ENCODE measurements around the gene DENR.

DENR gene

DNA sequence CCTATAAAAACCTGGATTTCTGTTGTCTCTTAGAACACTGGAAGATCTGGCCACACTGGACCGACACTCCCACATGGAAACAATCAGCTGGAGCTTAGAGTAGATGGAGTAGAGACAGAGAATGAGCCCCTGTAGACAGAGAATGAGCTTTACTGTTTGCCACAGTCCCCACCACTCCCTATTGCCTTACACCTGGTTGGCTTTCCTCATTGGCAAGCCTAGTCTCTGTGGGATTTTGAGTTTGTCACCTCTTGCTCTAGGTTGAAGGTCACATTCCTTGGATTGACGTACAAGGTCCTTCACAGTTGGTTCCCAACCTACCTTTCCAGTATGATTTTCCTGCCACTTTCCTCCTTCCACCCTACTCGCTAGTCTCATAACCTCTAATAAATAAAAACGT, 20.0 kb upstream of the DENR start:
- Histone ChIP-seq H3K4me2 (ENCODE audit: low read length) (no peak overlapping the region), H3K4me1 (peaks cover 31% of the 10 kb centered on the region), H2AFZ (peak overlapping the region; percentile 25), H3K4me3 (ENCODE audit: low read depth, low read length) (no peak overlapping the region), H3K9me3 (ENCODE audit: control insufficient read depth, low read length) (no peaks in the 10 kb centered on the region), H3K27ac (peak overlapping the region; percentile 99), H3K27me3 (ENCODE audit: control insufficient read depth, insufficient read depth, low read length) (no peaks in the 10 kb centered on the region), H3K79me2 (peaks cover 14% of the 10 kb centered on the region), H3K9ac (no peak overlapping the region), H3K36me3 (ENCODE audit: control insufficient read depth, insufficient read depth, low read length) (no peaks in the 10 kb centered on the region)
- TF ChIP-seq, protein P1, sequence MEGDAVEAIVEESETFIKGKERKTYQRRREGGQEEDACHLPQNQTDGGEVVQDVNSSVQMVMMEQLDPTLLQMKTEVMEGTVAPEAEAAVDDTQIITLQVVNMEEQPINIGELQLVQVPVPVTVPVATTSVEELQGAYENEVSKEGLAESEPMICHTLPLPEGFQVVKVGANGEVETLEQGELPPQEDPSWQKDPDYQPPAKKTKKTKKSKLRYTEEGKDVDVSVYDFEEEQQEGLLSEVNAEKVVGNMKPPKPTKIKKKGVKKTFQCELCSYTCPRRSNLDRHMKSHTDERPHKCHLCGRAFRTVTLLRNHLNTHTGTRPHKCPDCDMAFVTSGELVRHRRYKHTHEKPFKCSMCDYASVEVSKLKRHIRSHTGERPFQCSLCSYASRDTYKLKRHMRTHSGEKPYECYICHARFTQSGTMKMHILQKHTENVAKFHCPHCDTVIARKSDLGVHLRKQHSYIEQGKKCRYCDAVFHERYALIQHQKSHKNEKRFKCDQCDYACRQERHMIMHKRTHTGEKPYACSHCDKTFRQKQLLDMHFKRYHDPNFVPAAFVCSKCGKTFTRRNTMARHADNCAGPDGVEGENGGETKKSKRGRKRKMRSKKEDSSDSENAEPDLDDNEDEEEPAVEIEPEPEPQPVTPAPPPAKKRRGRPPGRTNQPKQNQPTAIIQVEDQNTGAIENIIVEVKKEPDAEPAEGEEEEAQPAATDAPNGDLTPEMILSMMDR (IDR thresholded peaks at IDR 0.05): no peak

DNA sequence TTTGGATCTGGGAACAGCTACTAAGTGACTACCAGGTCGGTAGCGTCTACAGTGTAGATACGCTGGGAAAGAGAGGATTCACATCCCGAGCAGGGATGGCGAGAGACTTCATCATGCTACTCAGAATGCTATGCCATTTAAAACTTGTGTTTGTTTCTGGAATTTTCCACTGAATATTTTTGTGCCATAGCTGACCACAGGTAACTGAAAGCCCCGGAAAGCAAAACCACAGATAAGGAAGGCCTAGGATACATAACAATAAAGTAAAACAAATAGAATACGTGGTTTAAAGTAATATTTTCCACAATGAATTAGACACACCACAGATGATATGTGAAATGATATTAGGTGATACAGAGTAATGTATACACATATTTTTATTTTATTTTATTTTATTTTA, 14.1 kb upstream of the DENR start:
- Histone ChIP-seq H3K9me3 (ENCODE audit: control insufficient read depth, low read length) (no peaks in the 10 kb centered on the region), H3K27ac (no peak overlapping the region), H3K79me2 (no peaks in the 10 kb centered on the region), H3K27me3 (ENCODE audit: control insufficient read depth, insufficient read depth, low read length) (no peaks in the 10 kb centered on the region), H3K4me2 (ENCODE audit: low read length) (no peak overlapping the region), H2AFZ (no peak overlapping the region), H3K4me1 (peaks cover 6% of the 10 kb centered on the region), H3K36me3 (ENCODE audit: control insufficient read depth, insufficient read depth, low read length) (no peaks in the 10 kb centered on the region), H3K4me3 (ENCODE audit: low read depth, low read length) (no peak overlapping the region), H3K9ac (no peak overlapping the region)
- TF ChIP-seq, protein P1 (IDR thresholded peaks at IDR 0.05): no peak

GRCh38 chr12:122740351-122740750, 12.3 kb upstream of the DENR start:
- Histone ChIP-seq H3K36me3 (ENCODE audit: control insufficient read depth, insufficient read depth, low read length) (no peaks in the 10 kb centered on the region), H2AFZ (no peak overlapping the region), H3K4me1 (no peaks in the 10 kb centered on the region), H3K9me3 (ENCODE audit: control insufficient read depth, low read length) (no peaks in the 10 kb centered on the region), H3K27ac (no peak overlapping the region), H3K4me3 (ENCODE audit: low read depth, low read length) (no peak overlapping the region), H3K79me2 (no peaks in the 10 kb centered on the region), H3K9ac (no peak overlapping the region), H3K4me2 (ENCODE audit: low read length) (no peak overlapping the region), H3K27me3 (ENCODE audit: control insufficient read depth, insufficient read depth, low read length) (no peaks in the 10 kb centered on the region)
- TF ChIP-seq, protein P1 (IDR thresholded peaks at IDR 0.05): no peak

DNA sequence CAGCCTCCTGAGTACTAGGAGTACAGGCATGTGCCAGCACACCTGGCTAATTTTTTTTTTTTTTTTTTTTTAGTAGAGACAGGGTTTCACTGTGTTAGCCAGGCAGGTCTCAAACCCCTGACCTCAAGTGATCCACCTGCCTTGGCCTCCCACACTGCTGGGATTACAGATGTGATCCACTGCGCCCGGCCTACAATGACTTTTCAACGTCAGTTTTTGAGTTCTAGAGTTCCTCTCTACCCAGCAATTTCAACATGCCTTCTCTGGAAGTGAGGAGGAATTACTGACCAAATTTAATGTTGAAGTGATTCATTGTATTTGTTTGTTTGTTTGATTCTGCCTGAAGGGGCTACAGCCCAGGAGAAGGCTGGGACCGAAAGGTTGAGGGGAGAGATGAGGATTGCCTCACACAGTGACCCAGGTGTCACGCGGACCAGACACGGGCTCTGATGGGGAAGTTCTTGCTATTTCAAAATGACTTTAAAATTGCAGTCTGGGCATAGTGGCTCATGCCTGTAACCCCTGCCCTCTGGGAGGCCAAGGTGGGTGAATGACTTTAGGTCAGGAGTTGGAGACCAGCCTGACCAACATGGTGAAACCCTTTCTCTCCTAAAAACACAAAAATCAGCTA, 8.6 kb upstream of the DENR start:
- H3K9me3 ChIP-seq (ENCODE audit: control insufficient read depth, low read length): no peaks in the 10 kb centered on the region
- H2AFZ ChIP-seq: no peak overlapping the region
- no peaks in the 10 kb centered on the region for H3K79me2 ChIP-seq
- H3K27ac ChIP-seq: no peak overlapping the region
- H3K36me3 ChIP-seq (ENCODE audit: control insufficient read depth, insufficient read depth, low read length): no peaks in the 10 kb centered on the region
- H3K27me3 ChIP-seq (ENCODE audit: control insufficient read depth, insufficient read depth, low read length): no peaks in the 10 kb centered on the region
- no peak overlapping the region for H3K9ac ChIP-seq
- TF ChIP-seq, protein P1 (IDR thresholded peaks at IDR 0.05): no peak
- H3K4me3 ChIP-seq (ENCODE audit: low read depth, low read length): no peak overlapping the region
- no peak overlapping the region for H3K4me2 ChIP-seq (ENCODE audit: low read length)
- H3K4me1 ChIP-seq: no peaks in the 10 kb centered on the region

All from parathyroid adenoma (tissue), 2 donors.